GOT3 (cell line): ENCODE measurements around the gene TMEM256.

ENCODE experiments used
- DNase-seq: peaks from one replicate; lab custom pipeline; 2025; ENCODE audit warnings: mixed read lengths; lab: John Stamatoyannopoulos, UW

TMEM256 gene

DNA sequence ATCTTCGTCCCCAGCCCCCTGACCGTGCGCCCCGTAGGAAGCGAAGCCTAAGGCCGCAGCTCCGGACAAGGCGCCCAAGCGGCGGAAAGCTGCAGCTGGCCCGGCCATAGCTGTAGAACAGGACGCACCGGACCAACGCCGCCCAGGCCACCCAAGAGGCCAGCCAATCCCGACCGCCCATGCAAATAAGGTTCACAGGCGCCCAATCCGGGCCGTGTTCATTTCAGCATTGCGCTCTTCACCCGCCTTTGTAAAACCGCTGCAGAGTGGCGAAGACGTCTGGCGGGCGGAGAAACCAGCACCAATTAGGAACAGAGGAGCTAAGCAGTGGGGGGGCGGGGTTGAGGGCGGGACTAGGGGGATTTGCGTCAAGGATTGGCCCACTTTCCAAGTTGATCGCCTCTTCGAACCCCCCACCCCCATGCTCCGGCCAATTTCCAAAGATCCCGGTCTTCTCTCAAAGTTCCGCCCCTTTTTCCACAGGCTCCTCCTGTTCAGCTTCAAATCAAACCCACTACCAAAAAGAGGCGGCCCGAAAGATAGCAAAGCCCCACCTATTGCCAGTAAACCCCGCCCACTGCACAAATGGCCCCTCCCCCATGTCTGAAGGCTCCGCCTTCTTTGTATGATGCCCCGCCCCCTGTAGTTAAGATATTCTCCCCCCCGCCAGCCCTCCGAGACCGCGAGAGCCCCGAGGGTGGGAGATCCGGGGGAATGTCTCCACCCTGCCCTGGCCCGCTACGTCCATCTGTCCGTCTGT, at the start of gene TMEM256:
TSS of gene TMEM256 (minus strand) at position 121 of the 760 bp plus-strand sequence. CDS start at position 108, 13 bp downstream.
- DNase-seq = peak; percentile 97

- no peak for DNase-seq
These were observed 44.6 kb upstream of the TMEM256 start for GRCh38 chr17:7448461-7448860.

- no peak for DNase-seq
These were observed 41.7 kb upstream of the TMEM256 start for GRCh38 chr17:7445619-7445968.

DNA sequence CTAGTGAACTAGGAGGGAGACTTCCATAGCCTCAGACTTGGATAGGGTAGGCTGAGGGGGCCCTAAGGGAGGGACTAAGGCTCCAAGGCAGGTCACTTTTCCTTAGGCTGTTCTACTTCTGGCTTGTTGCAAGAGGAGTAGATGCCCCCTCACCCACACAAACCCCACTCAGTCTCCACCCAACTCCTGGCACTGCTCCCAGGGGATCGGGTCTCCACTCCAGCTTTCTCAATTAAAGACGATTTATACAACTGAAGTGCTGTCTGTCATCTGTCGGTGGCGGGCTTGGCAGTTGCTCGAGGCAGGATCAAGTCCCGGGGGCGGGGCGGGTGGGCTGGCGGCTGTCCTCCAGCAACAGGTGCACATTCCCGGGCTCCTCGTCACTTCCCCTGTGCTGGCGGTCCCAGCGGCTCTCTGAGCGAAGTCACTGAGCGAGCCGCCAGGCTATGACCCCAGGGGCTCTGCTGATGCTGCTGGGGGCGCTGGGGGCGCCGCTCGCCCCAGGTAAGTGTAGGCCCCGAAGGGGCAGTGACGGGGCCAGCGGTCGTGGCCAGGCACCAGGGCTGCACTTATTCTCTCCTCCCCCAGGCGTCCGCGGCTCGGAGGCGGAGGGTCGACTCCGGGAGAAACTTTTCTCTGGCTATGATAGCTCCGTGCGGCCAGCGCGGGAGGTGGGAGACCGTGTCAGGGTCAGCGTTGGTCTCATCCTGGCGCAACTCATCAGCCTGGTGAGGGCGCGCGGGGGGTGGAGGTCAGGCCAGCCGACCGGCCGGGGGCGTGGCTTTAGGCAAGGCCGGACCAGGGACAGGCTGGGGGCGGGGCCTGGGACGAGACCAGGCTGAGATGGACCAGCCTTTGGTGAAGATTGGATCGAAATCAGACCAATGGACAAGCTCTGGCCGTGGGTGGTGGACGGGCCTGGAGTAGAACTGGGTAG, 41.1 kb upstream of the TMEM256 start, which contains the start of gene CHRNB1:
TSS of gene CHRNB1 (plus strand) at position 380 of the 937 bp plus-strand sequence. CDS start at position 447, 67 bp downstream.
- no peak for DNase-seq

- DNase-seq = no peak
These were observed 39.9 kb upstream of the TMEM256 start for GRCh38 chr17:7443499-7444485.

DNA sequence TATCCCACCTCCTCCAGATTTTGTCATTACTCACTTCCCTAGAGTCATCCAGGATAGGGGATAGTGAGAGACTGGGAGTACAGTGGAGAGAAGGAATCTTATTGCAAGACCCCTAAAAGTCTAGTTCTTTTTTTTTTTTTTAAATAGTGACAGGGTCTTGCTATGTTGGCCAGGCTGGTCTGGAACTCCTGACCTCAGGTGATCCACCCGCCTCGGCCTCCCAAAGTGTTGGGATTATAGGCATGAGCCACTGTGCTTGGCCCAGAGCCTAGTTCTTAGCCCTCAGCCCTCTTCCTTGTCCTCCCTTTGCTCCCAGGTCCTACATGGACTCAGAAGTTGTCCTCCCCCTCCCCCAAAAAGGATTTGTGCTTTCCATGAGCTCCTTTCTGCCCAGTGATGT, 38.2 kb upstream of the TMEM256 start:
- no peak for DNase-seq

DNA sequence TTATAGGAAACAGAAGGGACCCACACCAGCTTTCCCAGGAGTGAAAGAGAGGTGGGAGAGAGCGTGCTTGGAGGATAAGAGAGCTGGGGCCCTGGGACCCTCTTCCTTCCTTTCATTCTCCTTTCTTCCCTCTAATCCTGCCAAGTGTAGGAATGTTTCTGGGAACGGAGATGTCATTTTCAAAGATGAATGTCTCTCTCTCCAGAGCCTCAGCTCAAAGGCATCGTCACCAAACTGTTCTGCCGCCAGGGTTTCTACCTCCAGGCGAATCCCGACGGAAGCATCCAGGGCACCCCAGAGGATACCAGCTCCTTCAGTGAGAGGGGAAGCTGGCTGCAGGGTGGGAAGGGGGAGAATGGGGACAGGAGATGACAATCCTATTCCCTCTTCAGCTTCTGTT, 37.4 kb upstream of the TMEM256 start:
- no peak for DNase-seq

DNA sequence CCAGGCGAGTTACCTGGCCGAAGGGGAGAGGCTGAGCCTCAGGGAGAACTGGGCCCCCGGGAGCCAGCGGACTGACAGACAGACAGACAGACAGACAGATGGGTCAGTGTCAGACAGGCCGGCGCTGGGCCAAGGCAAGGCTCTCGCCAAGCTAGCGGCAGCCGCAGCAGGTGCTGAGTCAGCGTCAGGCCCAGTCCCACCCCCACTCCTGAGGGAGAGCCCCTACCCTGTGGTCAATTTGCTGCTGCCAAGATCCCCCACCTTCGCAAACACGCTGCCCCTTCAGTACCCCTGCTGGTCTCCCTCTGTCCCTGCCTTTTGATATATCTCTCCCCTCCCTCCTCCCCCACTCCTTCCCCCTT, 36.9 kb upstream of the TMEM256 start:
- no peak for DNase-seq

GRCh38 chr17:7440113-7440833, 36.4 kb upstream of the TMEM256 start:
- no peak for DNase-seq

DNA sequence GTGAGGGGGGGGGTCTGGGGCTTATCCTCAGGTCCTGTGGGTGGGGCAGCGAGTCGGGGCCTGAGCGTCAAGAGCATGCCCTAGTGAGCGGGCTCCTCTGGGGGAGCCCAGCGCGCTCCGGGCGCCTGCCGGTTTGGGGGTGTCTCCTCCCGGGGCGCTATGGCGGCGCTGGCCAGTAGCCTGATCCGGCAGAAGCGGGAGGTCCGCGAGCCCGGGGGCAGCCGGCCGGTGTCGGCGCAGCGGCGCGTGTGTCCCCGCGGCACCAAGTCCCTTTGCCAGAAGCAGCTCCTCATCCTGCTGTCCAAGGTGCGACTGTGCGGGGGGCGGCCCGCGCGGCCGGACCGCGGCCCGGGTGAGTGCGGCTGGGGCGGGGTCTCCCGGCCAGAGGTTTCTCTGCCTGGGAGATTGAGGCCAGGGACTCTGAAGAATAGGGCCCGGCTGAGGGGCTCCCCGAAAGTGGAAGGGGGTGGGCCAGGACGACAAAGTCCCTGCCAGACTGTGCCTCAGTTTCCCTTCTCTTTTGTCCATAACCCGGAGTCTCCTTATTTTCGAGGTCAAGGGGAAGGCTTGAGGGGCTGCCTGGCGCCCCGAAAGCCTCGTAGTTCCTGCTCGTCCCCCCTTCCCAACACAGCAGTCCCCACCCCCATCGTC, 35.7 kb upstream of the TMEM256 start, which contains the start of gene FGF11:
TSS of gene FGF11 (plus strand) at position 51 of the 651 bp plus-strand sequence. CDS start at position 160, 109 bp downstream.
- no peak for DNase-seq

DNA sequence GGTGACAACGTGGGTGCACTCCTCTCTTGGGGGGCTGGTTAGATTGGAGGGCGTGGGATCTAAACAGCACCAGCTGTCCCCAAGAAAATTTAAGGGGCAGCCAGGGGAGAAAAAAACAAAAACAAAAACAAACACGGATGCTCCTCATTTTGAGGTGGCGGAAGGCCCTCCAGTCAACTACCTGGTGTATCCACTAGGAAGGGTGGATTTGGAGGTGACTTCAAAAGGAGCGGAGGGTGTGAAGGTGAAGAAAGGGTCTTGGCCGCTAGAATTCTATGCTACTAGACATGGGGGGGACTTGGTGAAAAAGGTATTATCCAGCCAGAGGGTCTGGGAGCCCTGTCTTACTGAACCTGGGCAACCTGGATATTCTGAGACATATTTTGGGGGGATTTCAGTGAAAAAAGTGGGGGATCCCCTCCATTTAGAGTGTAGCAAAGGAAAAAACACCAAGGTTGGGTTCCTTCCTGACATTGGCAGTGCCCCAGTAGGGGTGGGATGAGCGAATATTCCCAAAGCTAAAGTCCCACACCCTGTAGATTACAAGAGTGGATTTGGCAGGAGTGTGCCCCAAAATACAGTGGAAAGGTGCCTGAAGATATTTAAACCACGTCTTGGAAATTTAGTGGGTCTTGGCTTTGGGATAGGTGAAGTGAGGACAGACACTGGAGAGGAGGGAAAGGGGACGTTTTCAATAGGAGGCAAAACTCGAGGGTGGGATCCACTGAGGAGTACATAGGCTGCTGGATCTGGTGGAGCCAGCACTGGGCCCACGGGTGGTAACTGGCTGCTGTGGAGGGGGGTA, 35.0 kb upstream of the TMEM256 start:
- no peak for DNase-seq

DNA sequence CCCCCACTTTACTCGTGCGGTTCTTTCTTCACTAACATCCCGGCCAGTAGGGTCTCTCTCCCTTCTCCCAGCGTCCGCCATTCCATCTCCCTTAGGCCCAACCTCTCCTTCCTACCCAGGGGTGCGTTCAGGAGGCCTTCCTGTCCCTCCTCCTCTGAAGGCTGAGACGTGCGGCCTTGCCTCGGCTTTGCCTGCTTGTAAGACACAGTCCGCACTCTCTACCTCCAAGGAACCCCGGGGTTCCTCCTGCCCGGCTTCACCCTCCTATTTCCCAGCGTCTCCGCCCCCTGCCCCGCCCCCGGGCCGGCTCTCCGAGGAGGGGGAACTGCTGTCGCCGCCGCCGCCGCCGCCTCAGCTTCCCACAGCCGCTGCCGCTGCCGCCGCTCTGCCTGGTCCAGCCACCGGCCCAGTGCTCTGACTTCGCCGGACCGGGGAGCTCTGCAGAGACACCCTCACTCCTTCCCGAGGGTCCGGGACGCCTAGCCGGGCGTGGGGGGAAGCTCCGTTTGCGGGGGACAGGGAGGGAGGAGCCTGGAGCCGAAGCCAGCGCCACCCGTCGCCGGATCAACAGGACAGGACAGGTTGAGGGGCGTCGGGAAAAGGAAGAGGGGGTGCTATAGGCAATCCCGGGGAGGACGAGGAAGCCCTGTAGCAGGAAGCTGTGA, 34.2 kb upstream of the TMEM256 start:
- DNase-seq = no peak

DNA sequence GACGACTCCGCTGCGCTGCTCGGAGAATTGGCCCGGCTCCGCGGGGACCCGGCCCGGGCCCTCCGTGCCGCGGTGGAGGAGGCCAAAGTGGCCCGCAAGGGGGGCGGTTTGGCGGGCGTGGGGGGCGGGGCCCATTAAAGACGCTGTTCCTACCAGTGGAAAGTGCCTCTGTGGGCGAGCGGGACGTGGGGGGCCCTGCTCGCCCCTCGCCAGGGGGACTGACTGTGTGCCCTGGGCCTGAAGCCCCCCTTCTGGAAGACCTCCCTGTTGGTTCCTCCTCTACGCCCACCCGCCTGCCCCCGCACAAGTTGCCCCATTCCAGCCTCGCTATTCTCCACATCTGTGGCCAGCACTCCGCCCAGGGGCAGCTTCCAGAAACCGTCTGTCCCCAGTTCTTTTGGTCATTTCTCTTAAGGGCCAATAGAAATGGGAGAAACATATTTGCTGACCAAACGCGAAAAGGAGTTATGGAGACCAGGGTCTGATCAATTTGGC, 33.5 kb upstream of the TMEM256 start:
- no peak for DNase-seq

- no peak for DNase-seq
These were observed 32.9 kb upstream of the TMEM256 start for GRCh38 chr17:7436556-7437368.

GRCh38 chr17:7435676-7436555, 32.0 kb upstream of the TMEM256 start:
- no peak for DNase-seq

- no peak for DNase-seq
These were observed 28.4 kb upstream of the TMEM256 start for GRCh38 chr17:7432296-7432695.

DNA sequence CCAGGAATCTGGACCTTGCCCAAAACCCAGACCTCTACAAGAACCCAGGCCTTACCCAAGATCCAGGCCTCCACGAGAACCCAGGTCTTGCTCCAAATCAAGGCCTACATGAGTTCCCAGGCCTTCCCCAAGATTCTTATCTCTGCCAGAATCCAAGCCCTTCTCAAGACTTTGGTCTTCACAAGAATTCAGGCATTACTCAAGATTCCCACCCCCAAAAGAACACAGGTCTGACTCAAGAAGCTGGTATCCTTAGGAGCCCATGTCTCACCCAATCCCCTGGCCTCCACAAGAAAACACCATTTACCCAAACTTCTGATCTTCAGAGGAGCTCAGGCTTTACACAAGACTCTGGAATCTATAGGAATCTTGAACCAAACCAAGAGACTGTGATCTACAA, 27.3 kb upstream of the TMEM256 start:
- DNase-seq = no peak
